Sigmoid colon (tissue), 7 donors: ENCODE results near the gene UNKL. TPM values are rescaled to one million over a fixed set of nuclear protein-coding genes. Genes with fewer than 3 reads are reported as not detected.

Experiments
- DNase-seq: peaks from one replicate; pipeline ENCODE4 v3.0.0-alpha.2; 2019
- H3K27ac ChIP-seq, 4 donors: fragments of 200-600 bp; sonication (generic); one replicate each; pipeline ENCODE4 v1.5.1; 2016 to 2019; ENCODE audit warnings: mild to moderate bottlenecking in 1 of 4
- H3K27me3 ChIP-seq, 3 donors: fragments of 200-600 bp; sonication (generic); one replicate each; pipeline ENCODE4 v1.5.1; 2019; ENCODE audit warnings: mild to moderate bottlenecking in 1 of 3
- H3K36me3 ChIP-seq, 4 donors: fragments of 200-600 bp; sonication (generic); one replicate each; pipeline ENCODE4 v1.5.1; 2016 to 2019
- H3K4me1 ChIP-seq, 4 donors: fragments of 200-600 bp; sonication (generic); one replicate each; pipeline ENCODE4 v1.5.1; 2017 to 2019
- H3K4me3 ChIP-seq, 4 donors: fragments of 200-600 bp; sonication (generic); one replicate each; pipeline ENCODE4 v1.5.1; 2017 to 2019; ENCODE audit warnings: mild to moderate bottlenecking in 2 of 4, moderate library complexity in 1 of 4
- H3K9me3 ChIP-seq, 4 donors: fragments of 200-600 bp in 3 of 4; sonication (generic) in 3 of 4; one replicate each; pipeline versions ENCODE4 v1.5.1 to v1.6.1; 2013 to 2019
- EP300 ChIP-seq, 4 donors: sonication (generic); formaldehyde crosslinking; IDR thresholded peaks; one replicate each; pipeline ENCODE4 v1.6.1; 2017; ENCODE audit warnings: antibody characterized with exemption in 4 of 4
- POLR2A ChIP-seq, 2 donors: fragments of 450-650 bp; IDR thresholded peaks; one replicate each; pipeline ENCODE4 v1.6.1; 2016; ENCODE audit warnings: antibody characterized with exemption in 2 of 2, mild to moderate bottlenecking in 2 of 2, moderate library complexity in 2 of 2
- POLR2AphosphoS5 ChIP-seq, 4 donors: sonication (generic); formaldehyde crosslinking; IDR thresholded peaks; one replicate each; pipeline ENCODE4 v1.6.1; 2017; ENCODE audit warnings: antibody characterized with exemption in 4 of 4
- WGBS, 2 donors: extraction: QIAGEN DNeasy Blood & Tissue Kit; methylation state at CpG; one replicate each; pipeline ENCODE4 v1.1.7; 2013; 5-methylcytosine and 5-hydroxymethylcytosine counted together
- intact Hi-C: fragments of 100-400 bp; cut with DNase I; formaldehyde crosslinking; loops from one replicate; pipeline ENCODE4 v1.15.1; 2023
- polyA plus RNA-seq, 3 donors: library from polyadenylated mRNA; stranded (reverse); fragments of 200-250 nt; gene quantifications; one replicate each; pipeline ENCODE4 v1.2.3, GENCODE V29; 2013
- total RNA-seq, 4 donors: library from RNA; depleted of rRNA; stranded (reverse); fragments of >200 nt; gene quantifications; one replicate each; pipeline ENCODE4 v1.1.0, GENCODE V29; 2016
- TF ChIP-seq, protein P1 (sequence below), 4 experiments: fragments of 450-650 bp in 3 of 4; fragments of 200-600 bp in 1 of 4; IDR thresholded peaks; one replicate each; pipeline ENCODE4 v1.5.1; 2016 to 2019; ENCODE audit warnings: antibody characterized with exemption in 4 of 4, mild to moderate bottlenecking in 3 of 4, moderate library complexity in 2 of 4
- donor health status: healthy with polysubstance abuse.
- donor health status: Bipolar disorder and iron deficiency.
- donor health status: healthy.

Gene UNKL
- total and polyA plus RNA-seq, 7 donors = 2.1 to 29.1 (median 19.6) TPM

DNA sequence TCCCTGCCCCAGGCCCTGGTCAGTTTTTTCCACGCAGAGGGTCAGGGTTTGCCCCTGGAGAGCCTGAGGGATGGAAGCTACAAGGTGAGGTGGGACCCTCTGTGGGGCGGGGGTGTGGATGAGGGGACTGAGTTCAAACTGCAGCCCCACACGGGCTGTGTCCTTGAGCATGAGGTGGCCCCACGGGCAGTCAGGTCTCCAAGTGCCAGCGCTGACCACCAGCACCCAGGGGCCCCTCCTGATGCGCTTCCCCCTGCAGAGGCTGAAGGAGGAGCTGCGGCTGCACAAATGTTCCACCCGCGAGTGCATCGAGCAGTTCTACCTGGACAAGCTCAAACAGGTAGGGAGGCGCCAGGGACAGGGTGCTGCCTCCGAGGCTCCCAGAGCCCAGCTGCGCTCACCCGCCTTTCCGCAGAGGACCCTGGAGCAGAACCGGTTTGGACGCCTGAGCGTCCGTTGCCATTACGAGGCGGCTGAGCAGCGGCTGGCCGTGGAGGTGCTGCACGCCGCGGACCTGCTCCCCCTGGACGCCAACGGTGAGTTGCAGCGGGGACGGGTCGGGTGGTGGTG lies 67.1 kb downstream of the UNKL start:
- H3K36me3 ChIP-seq = peaks cover 5 to 26% (median 13%) of the 10 kb centered on the region in 4 donors
- no peak for DNase-seq
- H3K27me3 ChIP-seq = no peaks in the 10 kb centered on the region
- intact Hi-C loops = no loop called here
- WGBS, 2 donors = 91 to 93% methylated on average over 31 of the region's 31 CpGs
- TF ChIP-seq POLR2AphosphoS5 (IDR thresholded peaks at IDR 0.05) (no peak), EP300 (IDR thresholded peaks at IDR 0.05) (no peak), POLR2A (IDR thresholded peaks at IDR 0.05) (no peak)
- TF ChIP-seq, protein P1, sequence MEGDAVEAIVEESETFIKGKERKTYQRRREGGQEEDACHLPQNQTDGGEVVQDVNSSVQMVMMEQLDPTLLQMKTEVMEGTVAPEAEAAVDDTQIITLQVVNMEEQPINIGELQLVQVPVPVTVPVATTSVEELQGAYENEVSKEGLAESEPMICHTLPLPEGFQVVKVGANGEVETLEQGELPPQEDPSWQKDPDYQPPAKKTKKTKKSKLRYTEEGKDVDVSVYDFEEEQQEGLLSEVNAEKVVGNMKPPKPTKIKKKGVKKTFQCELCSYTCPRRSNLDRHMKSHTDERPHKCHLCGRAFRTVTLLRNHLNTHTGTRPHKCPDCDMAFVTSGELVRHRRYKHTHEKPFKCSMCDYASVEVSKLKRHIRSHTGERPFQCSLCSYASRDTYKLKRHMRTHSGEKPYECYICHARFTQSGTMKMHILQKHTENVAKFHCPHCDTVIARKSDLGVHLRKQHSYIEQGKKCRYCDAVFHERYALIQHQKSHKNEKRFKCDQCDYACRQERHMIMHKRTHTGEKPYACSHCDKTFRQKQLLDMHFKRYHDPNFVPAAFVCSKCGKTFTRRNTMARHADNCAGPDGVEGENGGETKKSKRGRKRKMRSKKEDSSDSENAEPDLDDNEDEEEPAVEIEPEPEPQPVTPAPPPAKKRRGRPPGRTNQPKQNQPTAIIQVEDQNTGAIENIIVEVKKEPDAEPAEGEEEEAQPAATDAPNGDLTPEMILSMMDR (IDR thresholded peaks at IDR 0.05) = no peak
- no peaks in the 10 kb centered on the region for H3K9me3 ChIP-seq
- no peak overlapping the region for H3K4me3 ChIP-seq
- H3K4me1 ChIP-seq = peaks cover 0 to 31% (median 25%) of the 10 kb centered on the region in 4 donors
- H3K27ac ChIP-seq = no peak overlapping the region

DNA sequence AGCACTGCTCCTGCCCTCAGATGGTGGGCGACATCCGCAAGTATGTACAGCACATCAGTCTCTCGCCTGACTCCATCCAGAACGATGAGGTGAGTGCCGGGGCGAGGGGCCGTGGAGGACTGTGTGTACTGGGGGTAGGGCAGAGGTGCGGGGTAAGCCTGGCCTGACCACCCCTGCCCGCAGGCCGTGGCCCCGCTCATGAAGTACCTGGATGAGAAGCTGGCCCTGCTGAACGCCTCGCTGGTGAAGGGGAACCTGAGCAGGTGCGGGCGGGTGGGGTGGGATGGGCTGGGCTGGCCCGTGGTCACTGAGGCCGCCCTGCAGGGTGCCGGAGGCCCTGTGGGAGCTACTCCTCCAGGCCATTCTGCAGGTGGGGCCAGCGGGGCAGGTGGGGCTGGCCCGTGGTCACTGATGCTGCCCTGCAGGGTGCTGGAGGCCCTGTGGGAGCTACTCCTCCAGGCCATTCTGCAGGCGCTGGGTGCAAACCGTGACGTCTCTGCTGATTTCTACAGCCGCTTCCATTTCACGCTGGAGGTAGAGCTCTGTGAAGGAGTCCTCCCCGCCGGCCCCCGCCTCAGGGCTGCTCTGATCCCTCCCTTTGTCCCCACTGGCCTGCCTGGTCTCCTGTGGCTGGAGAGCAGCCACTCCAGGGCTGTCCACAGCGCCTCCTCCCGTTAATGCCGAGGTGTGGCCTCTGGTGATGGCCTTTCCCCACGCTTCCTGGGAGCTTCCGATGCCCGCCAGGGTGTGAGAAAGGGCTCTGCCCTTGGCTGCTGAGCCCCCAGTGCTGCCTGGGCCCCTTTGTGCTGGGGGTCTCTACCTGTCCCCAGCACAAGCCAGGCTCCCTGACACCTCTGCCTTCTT lies 67.8 kb downstream of the UNKL start:
- intact Hi-C loops = no loop called here

DNA sequence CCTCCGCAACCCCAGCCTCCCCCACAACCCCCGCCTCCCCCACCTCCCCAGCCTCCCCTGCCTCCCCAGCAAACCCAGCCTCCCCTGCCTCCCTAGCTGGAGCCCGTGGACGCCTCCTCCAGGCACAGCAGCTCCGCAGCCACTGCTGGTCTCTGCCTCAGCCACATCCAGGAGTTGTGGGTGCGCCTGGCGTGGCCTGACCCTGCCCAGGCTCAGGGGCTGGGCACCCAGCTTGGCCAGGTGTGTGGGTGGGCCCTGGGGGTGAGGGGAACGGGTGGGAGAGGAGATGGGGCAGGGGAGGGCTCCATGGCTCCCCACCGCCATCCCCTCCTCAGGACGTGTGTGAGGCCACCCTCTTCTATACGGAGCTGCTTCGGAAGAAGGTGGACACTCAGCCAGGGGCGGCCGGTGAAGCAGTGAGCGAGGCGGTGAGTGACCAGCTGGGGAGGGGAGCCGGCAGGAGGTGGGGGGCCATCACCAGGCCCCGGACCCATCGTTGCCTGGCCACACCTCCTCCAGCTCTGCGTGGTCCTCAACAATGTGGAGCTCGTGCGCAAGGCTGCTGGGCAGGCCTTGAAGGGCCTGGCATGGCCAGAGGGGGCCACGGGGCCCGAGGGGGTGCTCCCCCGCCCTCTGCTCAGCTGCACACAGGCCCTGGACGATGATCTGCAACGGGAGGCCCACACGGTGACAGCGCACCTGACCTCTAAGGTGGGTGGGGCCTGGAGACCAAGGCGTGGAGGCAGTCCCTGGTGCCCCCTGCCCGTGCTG lies 68.7 kb downstream of the UNKL start:
- no peak for TF ChIP-seq POLR2AphosphoS5 (IDR thresholded peaks at IDR 0.05)
- TF ChIP-seq EP300 (IDR thresholded peaks at IDR 0.05) = no peak
- TF ChIP-seq, protein P1 (IDR thresholded peaks at IDR 0.05) = no peak
- no peak for TF ChIP-seq POLR2A (IDR thresholded peaks at IDR 0.05)
- Histone ChIP-seq H3K36me3 (peaks cover 5 to 26% (median 13%) of the 10 kb centered on the region in 4 donors), H3K4me1 (peaks cover 0 to 22% (median 20%) of the 10 kb centered on the region in 4 donors), H3K9me3 (no peaks in the 10 kb centered on the region), H3K27ac (no peak overlapping the region), H3K4me3 (no peak overlapping the region), H3K27me3 (no peaks in the 10 kb centered on the region)
- DNase-seq = no peak
- WGBS, 2 donors = 74 to 80% methylated on average over 31 of the region's 31 CpGs
- intact Hi-C loops = no loop called here

More for the DNA sequence above, 67.8 kb downstream of the UNKL start:
- Histone ChIP-seq H3K4me1 (peaks cover 0 to 28% (median 24%) of the 10 kb centered on the region in 4 donors), H3K36me3 (peaks cover 5 to 26% (median 13%) of the 10 kb centered on the region in 4 donors), H3K27ac (no peak overlapping the region), H3K27me3 (no peaks in the 10 kb centered on the region), H3K9me3 (no peaks in the 10 kb centered on the region), H3K4me3 (no peak overlapping the region)
- WGBS, 2 donors = 50 to 76% methylated on average over 34 of the region's 34 CpGs
- no peak for DNase-seq
- no peak for TF ChIP-seq POLR2A (IDR thresholded peaks at IDR 0.05)
- TF ChIP-seq EP300 (IDR thresholded peaks at IDR 0.05) = no peak
- TF ChIP-seq POLR2AphosphoS5 (IDR thresholded peaks at IDR 0.05) = no peak
- TF ChIP-seq, protein P1 (IDR thresholded peaks at IDR 0.05) = no peak

DNA sequence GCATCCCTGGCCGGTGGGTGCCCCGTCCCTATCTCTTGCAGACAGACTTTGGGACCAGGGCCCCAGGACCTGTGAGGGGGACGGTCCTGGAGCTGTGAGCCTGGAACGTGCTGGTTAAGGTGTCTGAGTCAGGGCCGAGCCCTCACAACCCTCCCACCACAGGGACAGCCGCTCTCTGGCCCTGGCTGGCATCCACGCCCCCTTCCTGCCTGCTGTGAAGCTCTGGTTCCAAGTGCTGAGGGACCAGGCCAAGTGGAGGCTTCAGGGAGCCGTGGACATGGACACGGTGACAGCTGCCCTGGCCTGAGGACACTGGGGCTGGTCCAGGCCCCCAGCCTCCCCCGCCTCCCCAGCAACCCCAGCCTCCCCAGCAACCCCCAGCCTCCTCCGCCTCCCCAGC lies 69.4 kb downstream of the UNKL start:
- H3K9me3 ChIP-seq = no peaks in the 10 kb centered on the region
- 84 to 88% methylated on average over 11 of the region's 11 CpGs for WGBS, 2 donors
- TF ChIP-seq EP300 (IDR thresholded peaks at IDR 0.05) = no peak
- TF ChIP-seq, protein P1 (IDR thresholded peaks at IDR 0.05) = no peak
- H3K27me3 ChIP-seq = no peaks in the 10 kb centered on the region
- no peak overlapping the region for H3K4me3 ChIP-seq
- peaks cover 0 to 15% (median 13%) of the 10 kb centered on the region in 4 donors for H3K4me1 ChIP-seq
- H3K27ac ChIP-seq = no peak overlapping the region
- intact Hi-C loops = no loop called here
- no peak for DNase-seq
- peaks cover 5 to 25% (median 13%) of the 10 kb centered on the region in 4 donors for H3K36me3 ChIP-seq
